IPS DF 4.7 (cell line): ENCODE results near the gene ACTR2.
"Not testable (repeated sequence)": the region's sequence is repeated elsewhere in the genome, so short reads cannot be mapped to it uniquely, and the experiment has no call there.

Experiments used
- DNase-seq: peaks from one replicate; pipeline ENCODE4 v3.0.0-alpha.2; 2013; ENCODE audit warnings: low spot score; ENCODE audit errors: extremely low read depth

Gene ACTR2

GRCh38 chr2:65227456-65228262 is at the start of gene ACTR2:
Gene ACTR2, plus strand, starts transcription at chr2:65227831. Its CDS starts 79 bp downstream, at chr2:65227910.
- peak; percentile 30 for DNase-seq

- no peak for DNase-seq
Measured at GRCh38 chr2:65182570-65182969, 45.1 kb upstream of the ACTR2 start.

DNA sequence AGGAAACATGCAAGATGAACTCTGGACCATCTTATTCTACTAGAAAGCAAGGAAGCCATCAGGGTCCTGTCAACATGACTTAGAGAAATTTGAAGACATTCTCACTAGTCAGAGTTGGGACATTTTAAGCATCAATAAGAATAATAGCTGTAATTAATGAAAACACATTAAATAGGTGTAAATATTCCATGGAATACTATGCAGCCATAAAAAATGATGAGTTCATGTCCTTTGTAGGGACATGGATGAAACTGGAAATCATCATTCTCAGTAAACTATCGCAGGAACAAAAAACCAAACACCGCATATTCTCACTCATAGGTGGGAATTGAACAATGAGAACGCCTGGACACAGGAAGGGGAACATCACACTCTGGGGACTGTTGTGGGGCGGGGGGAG is 44.2 kb upstream of the ACTR2 start:
- not testable (repeated sequence) for DNase-seq

DNA sequence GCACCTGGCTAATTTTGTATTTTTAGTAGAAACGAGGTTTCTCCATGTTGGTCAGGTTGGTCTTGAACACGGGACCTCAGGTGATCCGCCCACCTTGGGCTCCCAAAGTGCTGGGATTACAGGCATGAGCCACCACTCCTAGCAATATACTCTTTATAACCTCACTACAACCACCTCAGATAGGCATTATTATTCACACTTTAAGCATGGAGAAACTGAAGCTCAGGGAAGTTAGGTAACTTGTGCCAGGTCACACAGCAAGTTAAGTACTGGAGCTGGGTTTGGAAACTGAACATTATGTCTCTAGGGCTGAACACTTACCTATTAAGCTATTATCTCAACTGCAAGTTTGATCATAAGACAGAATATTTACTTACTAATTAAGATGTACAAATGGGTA is 42.6 kb upstream of the ACTR2 start:
- no peak for DNase-seq

DNA sequence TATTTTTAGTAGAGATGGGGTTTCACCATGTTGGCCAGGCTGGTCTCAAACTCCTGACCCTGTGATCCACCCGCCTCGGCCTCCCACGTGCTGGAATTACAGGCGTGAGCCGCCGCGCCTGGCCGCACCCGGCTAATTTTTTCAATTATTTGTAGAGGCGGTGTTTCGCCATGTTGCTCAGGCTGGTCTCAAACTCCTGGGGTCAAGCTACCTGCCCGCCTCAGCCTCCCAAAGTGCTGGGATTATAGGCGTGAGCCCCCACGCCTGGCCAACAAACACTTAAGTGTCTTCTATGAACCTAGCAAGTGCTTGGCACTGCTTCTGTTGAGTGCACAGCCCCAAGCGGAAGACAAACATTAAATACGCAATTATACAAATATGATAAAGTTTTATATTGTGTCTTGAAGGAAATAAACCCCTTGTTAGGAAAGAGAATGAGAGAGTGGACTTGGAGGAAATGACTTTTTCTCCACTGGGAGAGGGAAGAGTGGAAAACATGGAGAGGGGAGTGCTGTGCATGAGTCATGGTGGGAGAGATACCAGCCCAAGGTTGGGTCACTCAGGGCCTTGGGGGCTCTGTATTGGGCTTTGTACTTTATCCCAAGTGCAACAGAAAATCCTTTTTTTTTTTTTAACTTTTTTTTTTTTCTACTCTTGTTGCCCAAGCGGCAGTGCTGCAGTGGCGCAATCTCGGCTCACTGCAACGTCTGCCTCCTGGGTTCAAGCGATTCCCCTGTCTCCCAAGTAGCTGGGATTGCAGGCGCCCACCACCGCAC is 41.4 kb upstream of the ACTR2 start:
- DNase-seq = no peak

GRCh38 chr2:65186872-65187851 is 40.5 kb upstream of the ACTR2 start:
- peak; percentile 83 for DNase-seq

GRCh38 chr2:65193446-65193845 is 34.2 kb upstream of the ACTR2 start:
- DNase-seq = no peak

DNA sequence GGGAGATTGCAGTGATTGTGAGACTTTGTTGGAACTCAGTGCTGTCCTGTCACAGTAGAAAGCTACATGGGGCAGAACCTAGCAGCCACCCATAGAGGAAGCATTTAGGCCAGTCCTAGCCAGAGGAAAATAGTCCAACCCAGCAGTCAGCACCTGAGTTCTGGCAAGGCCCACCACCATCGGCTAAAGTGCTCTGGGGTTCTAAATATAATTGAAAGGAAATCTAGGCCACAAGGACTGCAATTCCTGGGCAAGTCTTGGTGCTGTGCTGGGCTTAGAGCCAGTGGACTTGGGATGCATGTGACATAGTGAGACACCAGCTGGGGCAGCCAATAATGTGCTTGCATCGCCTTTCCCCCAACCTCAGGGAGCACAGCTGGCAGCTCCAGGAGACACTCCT is 28.9 kb upstream of the ACTR2 start:
- no peak for DNase-seq

DNA sequence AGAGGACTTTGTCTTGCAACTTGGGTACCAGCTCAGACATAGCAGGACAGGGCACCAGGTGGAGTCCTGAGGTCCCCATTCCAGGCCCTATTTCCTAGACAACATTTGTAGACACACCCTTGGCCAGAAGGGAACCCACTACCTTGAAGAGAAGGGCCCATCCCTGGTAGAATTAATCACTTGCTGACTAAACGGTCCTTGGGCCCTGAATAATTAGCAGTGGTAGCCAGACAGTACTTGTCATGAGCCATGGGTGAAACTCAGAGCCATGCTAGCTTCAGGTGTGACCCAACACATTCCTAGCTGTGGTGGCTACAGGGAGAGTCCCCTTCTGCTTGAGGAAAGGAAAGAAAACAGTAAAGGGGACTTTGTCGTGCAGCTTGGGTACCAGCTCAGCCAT is 28.5 kb upstream of the ACTR2 start:
- DNase-seq = no peak

GRCh38 chr2:65199891-65200290 is 27.7 kb upstream of the ACTR2 start:
- DNase-seq = no peak

DNA sequence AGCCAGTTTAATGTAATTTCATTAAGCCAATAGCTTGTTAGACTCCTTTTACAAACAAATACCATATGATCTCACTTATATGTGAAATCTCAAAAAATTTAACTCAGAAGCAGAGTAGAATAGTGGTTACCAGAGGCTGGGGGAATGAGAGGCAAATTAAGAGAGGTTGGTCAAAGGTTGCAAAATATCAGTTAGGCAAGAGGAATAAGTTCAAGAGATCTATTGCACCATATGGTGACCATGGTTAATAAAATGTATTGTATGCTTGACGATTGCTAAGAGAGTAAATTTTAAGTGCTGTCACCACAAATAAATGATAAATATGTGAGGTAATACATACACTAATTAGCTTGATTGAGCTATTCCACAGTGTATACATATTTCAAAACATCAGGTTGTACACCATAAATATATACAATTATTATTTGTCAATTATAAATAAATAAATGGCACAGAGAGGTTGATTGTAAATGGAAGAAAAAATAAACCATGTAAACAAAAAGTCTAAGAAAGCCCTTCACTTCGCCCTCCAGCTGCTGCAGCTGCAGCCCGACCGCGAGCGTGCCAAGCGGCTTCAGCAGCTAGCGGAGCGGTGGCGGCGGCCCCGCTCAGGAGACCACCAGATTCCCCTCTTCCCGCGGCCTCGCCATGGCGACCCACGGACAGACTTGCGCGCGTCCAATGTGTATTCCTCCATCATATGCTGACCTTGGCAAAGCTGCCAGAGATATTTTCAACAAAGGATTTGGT is 23.0 kb upstream of the ACTR2 start:
- DNase-seq = no peak

DNA sequence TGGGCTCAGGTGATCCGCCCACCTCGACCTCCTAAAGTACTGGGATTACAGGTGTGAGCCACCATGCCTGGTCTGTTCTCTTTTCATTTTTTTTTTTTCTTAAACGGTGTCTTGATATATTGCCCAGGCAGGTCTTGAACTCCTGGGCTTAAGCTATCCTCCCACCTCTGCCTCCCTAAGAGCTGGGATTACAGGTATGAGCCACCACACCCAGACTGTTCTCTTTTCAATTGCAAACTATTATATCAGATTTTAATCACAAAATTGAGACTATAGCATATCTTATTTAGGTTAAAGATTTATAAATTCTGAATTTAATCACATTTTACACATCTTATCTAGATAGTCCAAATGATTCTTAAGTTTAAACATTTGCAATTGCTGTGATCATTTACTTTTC is 15.5 kb upstream of the ACTR2 start:
- no peak for DNase-seq

GRCh38 chr2:65212619-65213018 is 15.0 kb upstream of the ACTR2 start:
- no peak for DNase-seq

GRCh38 chr2:65213035-65213434 is 14.6 kb upstream of the ACTR2 start:
- DNase-seq = no peak

DNA sequence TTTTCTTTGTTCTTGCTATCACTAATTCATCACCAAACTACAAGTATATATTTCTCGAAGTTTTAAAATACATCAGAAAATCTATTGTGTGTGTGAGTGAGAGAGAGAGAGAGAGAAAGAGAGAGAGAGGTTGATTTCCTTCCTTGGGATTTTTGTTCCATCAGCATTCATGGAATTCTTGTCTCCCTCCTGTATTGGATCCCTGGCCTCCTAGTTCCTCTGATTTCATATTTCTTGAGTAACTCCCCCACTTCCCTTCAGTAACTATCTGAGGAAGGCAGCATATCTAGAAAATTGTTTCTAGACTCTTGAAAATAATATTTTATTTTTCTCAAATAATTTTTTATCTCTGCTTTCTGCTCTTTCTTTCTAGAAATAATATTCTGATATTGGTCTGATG is 13.3 kb upstream of the ACTR2 start:
- DNase-seq = no peak

DNA sequence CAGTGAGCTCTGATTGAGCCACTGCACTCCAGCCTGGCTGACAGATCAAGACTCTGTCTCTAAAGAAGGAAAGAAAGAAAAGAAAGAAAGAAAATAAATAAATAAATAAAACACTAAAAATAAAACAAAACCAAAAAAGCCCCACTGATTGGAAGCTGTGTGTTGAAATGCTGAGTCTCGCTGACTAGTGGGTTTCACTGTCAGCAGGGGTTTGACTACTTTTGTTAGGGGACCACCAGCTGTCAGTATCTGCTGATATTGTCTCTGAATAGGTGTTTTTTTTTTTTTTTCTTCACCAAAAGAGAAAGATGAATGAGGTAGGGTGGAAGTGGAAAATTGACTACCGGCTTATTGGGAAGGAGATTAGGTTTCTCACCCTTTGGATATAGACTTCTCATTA is 12.8 kb upstream of the ACTR2 start:
- no peak for DNase-seq

DNA sequence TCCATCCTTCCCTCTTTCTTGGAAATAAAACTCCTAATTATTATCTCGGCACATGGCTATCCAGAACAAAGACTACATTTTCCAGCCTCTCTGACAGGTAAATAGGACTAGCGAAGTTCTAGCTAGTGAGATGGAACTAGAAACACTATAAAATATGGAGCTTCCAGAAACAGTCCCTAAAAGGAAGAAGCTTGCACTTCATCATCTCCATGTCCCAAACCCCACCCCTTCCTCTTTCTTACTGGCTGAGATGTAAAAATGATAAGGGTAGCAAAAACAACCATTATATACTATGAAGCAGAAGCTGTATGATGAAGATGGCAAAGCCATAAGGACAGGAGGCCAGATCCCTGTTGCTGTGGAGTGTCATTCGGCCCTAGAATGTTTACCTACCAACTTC is 11.7 kb upstream of the ACTR2 start:
- DNase-seq = no peak

GRCh38 chr2:65220432-65221131 is 7.0 kb upstream of the ACTR2 start:
- no peak for DNase-seq

- not testable (repeated sequence) for DNase-seq
Measured at GRCh38 chr2:65221275-65221674, 6.4 kb upstream of the ACTR2 start.

GRCh38 chr2:65227020-65227455 is 593 bp upstream of the ACTR2 start:
- no peak for DNase-seq
